Activated B cell treated with CpG ODN at 0.5 μM for 24 hours (primary cell): Measurements from ENCODE around the gene ATP6V0E1. TPM values are rescaled to one million over a fixed set of nuclear protein-coding genes. Genes with fewer than 3 reads are reported as not detected.

Experiments used
- ATAC-seq: fragments of 200-7000 bp; cut with Tn5 transposase; one replicate; pipeline ENCODE4 v1.10.0; 2021; ENCODE audit warnings: low read depth, mild to moderate bottlenecking, moderate library complexity
- CTCF ChIA-PET: fragments of 350-600 bp; sonication (Branson Sonifier 250); formaldehyde crosslinking; loops from one replicate; lab custom pipeline; 2021; ENCODE audit warnings: antibody characterized with exemption; lab: Charles Lee
- POLR2A ChIA-PET: fragments of 350-600 bp; sonication (Branson Sonifier 250); formaldehyde crosslinking; loops from one replicate; lab custom pipeline; 2021; ENCODE audit warnings: antibody characterized with exemption; lab: Charles Lee
- DNase-seq: peaks from one replicate; pipeline ENCODE4 v3.0.0; 2022
- H3K27ac Mint-ChIP-seq: one replicate; pipeline ENCODE4 v1.8.0; 2020; ENCODE audit warnings: mixed read lengths
- H3K27me3 Mint-ChIP-seq: one replicate; pipeline ENCODE4 v1.8.0; 2021; ENCODE audit warnings: mixed read lengths
- H3K36me3 Mint-ChIP-seq: one replicate; pipeline ENCODE4 v1.8.0; 2021; ENCODE audit warnings: low read depth, mixed read lengths
- H3K4me1 Mint-ChIP-seq: one replicate; pipeline ENCODE4 v1.8.0; 2021; ENCODE audit warnings: mixed read lengths
- H3K4me3 Mint-ChIP-seq: one replicate; pipeline ENCODE4 v1.8.0; 2020; ENCODE audit warnings: mild to moderate bottlenecking, mixed read lengths
- H3K9me3 Mint-ChIP-seq: one replicate; pipeline ENCODE4 v1.8.0; 2020; ENCODE audit warnings: mixed read lengths
- intact Hi-C: fragments of 100-400 bp; cut with micrococcal nuclease; formaldehyde crosslinking; loops from one replicate; pipeline ENCODE4 v1.15.1; 2024
- total RNA-seq: library from RNA; stranded (reverse); gene quantifications from 2 replicates; pipeline ENCODE4 v1.2.3, GENCODE V29; 2022
- TF ChIP-seq, protein P1 (sequence below): fragments of 200-600 bp; IDR thresholded peaks from one replicate; pipeline ENCODE4 v1.8.0; 2022; ENCODE audit warnings: antibody characterized with exemption, mild to moderate bottlenecking

ATP6V0E1 gene
- total RNA-seq, 1 donor from 2014 or later, result 191 TPM

GRCh38 chr5:173078878-173079277, 95.3 kb downstream of the ATP6V0E1 start:
- CTCF ChIA-PET, result no interaction called here
- no peaks in the 10 kb centered on the region for H3K9me3 Mint-ChIP-seq
- ATAC-seq, result no peak
- H3K27me3 Mint-ChIP-seq, result no peaks in the 10 kb centered on the region
- H3K27ac Mint-ChIP-seq, result no peak overlapping the region
- no peak overlapping the region for H3K4me3 Mint-ChIP-seq
- POLR2A ChIA-PET, result no interaction called here
- peaks cover 19% of the 10 kb centered on the region for H3K4me1 Mint-ChIP-seq
- TF ChIP-seq, protein P1, sequence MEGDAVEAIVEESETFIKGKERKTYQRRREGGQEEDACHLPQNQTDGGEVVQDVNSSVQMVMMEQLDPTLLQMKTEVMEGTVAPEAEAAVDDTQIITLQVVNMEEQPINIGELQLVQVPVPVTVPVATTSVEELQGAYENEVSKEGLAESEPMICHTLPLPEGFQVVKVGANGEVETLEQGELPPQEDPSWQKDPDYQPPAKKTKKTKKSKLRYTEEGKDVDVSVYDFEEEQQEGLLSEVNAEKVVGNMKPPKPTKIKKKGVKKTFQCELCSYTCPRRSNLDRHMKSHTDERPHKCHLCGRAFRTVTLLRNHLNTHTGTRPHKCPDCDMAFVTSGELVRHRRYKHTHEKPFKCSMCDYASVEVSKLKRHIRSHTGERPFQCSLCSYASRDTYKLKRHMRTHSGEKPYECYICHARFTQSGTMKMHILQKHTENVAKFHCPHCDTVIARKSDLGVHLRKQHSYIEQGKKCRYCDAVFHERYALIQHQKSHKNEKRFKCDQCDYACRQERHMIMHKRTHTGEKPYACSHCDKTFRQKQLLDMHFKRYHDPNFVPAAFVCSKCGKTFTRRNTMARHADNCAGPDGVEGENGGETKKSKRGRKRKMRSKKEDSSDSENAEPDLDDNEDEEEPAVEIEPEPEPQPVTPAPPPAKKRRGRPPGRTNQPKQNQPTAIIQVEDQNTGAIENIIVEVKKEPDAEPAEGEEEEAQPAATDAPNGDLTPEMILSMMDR, result no peak
- peaks cover 47% of the 10 kb centered on the region for H3K36me3 Mint-ChIP-seq
- DNase-seq, result no peak
- intact Hi-C loops, result no loop called here

Other genes with a start within 250 kb of the ATP6V0E1 start
- 15.0 and 21.2 TPM in 2 replicates for gene DUSP1, start 212.6 kb upstream of the ATP6V0E1 start, total RNA-seq
- 69.6 and 72.5 TPM in 2 replicates for gene ERGIC1, start 149.5 kb upstream of the ATP6V0E1 start, total RNA-seq
- 28.3 and 30.1 TPM in 2 replicates for gene RPL26L1, start 24.3 kb upstream of the ATP6V0E1 start, total RNA-seq
- gene CREBRF, start 72.6 kb downstream of the ATP6V0E1 start, total RNA-seq, result 31.4 and 37.4 TPM in 2 replicates
- gene BNIP1, start 160.8 kb downstream of the ATP6V0E1 start, total RNA-seq, result 17.9 and 20.2 TPM in 2 replicates